Testis (tissue), 2 donors: ENCODE results near the gene DNAJC17.

Source experiments
- CTCF ChIP-seq, 3 experiments: fragments of 450-650 bp in 2 of 3; fragments of 200-600 bp in 1 of 3; sonication (generic) in 1 of 3; IDR thresholded peaks; one replicate each; pipeline ENCODE4 v1.5.1; 2016 to 2019; ENCODE audit warnings: antibody characterized with exemption in 3 of 3, mild to moderate bottlenecking in 2 of 3, moderate library complexity in 1 of 3
- POLR2A ChIP-seq: fragments of 450-650 bp; IDR thresholded peaks from one replicate; pipeline ENCODE4 v1.6.1; 2017; ENCODE audit warnings: antibody characterized with exemption, mild to moderate bottlenecking, moderate library complexity

- TF ChIP-seq CTCF (IDR thresholded peaks at IDR 0.05), result no peak
- TF ChIP-seq POLR2A, result no peak
Measured at GRCh38 chr15:40787344-40787841, 19.9 kb downstream of the DNAJC17 start.
